GM18498 (cell line): ENCODE data around the gene DRC7.

Experiments
- ATAC-seq: cut with Tn5 transposase; IDR thresholded peaks from one replicate; pipeline ENCODE4 v1.9.1; 2021; ENCODE audit warnings: mild to moderate bottlenecking, moderate library complexity; ENCODE audit not compliant: unreplicated experiment

DRC7 gene

GRCh38 chr16:57694725-57695679 lies at the start of gene DRC7:
Gene DRC7 (plus strand): TSS chr16:57694806. CDS start chr16:57697950, 3,144 bp downstream.
- ATAC-seq, result no peak

- ATAC-seq, result no peak
These were observed 49.4 kb upstream of the DRC7 start for GRCh38 chr16:57645169-57645568.

DNA sequence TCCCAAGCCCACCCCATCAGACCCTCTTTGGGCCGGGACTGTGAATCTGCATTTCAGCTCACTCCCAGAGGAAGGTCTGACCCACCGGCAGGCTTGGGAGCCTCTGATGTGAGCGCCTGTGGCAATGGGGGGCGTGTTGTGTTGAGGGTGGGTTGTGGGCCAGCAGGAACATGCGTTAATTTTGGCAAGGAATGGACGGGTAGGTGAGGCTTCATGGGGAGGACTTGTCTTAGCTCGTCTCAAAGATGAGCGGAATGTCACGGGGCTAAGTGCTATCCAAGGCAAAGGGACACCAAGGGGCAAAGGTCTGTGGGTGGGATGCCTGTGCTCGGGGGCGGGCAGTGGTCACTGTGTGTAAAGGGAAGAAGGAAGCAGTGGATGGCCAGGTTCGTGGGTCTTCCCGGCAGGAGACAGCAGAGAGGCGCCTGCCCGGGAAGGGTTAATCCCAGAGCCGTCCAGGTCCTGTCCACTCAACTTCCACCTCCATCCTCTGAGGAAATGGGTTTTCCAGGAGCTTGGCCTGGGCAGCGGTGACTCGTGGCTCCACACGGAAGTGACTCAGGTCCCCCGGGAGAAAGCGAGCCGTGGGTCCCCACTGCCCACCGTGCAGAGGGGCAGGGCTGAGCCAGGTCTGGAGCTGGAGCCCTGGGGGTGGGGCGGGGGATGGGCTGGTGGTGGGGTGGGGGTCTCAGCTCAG lies 48.8 kb upstream of the DRC7 start:
- no peak for ATAC-seq

DNA sequence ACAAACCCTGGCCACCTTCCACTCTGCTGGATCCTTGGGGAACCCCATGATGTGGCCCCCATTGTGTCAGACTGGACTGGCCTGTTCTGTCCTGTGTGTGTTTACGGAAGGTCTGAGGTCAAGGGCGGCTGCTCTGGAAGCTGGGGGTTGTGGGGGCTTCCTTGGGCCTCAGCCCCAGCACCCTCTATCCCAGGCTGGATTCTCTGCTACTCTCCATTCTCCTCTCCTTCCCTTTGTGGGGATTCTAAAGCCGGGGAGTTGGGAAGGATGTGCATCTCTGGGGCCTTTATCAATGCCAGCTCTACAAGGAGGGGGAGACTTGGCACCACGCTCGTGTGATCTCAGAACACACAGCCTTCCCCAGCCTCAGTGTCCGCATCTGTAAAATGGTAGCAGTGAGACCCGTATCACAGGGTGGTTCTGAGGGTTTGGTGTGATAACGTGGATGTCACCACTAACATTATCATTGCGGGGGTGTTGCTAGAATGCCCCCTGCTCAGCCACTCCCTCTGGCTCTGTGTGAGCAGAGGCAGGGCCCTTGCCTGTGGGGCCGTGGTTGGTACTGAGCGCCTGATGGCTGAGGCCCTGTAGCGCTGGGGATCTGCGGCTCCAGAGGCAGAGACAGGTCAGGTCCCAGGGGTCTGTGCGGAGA lies 48.1 kb upstream of the DRC7 start:
- ATAC-seq, result no peak

DNA sequence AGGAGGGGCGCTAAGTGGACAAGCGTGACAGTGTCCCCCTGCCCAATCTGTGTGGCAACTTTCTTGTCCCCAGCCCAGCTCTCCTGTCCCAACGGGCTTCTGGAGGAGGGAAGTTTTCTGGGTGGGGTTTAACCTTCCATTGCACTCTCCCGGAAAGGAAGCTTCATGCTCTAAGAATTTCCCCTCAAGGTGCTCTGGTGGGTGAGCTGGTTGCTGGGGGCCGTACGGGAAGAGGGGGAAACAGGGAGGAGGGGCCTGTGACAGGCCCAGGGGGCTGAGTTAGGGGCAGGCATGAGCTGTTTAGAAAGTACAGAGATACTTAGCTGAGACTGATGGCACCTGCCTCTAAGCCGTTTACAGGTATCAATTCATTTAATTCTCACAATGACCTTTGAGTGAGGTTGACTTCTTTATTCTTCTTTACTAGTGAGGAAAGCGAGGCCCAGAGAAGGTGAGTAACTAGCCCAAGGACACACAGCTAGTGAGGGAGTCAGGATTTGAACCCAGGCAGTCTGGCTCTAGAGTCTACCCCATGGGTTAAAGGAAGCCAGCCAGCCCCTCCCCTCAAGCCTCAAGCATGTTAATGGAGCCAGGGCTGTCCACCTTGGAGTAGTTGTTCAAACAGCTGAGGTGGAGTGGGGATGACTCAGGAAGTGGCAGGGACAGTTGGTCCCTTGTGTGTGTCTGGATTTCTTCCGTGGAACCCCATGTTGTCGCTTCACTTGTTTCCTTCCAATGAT lies 47.3 kb upstream of the DRC7 start:
- no peak for ATAC-seq

DNA sequence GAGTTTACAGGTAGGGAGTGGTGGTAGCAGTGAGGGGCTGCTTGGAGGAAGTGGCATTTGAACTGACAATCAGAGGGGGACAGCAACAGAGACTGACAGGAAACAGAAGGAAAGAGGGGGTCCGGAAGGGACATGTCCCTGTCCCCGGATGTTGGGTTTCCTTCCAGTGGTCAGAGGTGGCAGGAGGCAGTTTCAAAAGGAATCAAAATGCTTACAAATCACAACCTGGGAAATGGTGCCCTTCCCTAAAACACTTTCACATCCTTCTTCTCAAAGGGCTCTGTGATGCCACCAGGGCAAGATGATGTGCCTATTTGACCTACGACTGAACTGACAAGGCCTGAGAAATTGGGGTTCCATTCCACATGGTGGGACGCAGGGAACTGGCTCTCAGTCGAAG lies 46.5 kb upstream of the DRC7 start:
- ATAC-seq, result no peak

- ATAC-seq, result peak; percentile 60
These were observed 45.8 kb upstream of the DRC7 start for GRCh38 chr16:57648581-57649442.

DNA sequence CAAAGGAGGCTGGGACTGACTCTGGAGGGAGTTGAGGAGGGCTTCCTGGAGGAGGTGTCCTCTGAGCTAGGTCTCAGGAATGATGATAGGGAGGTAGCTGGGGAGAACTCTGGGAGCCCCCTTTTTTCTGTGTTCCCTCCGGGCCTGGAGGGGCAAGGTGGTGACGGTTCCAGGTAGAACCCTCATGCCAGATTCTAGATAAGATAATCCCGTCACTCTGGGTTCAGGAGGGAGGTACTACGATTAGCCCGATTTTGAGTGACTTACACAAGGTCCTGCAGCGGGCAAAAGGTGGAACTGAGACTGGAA lies 45.2 kb upstream of the DRC7 start:
- no peak for ATAC-seq

- no peak for ATAC-seq
These were observed 44.8 kb upstream of the DRC7 start for GRCh38 chr16:57649846-57650245.

DNA sequence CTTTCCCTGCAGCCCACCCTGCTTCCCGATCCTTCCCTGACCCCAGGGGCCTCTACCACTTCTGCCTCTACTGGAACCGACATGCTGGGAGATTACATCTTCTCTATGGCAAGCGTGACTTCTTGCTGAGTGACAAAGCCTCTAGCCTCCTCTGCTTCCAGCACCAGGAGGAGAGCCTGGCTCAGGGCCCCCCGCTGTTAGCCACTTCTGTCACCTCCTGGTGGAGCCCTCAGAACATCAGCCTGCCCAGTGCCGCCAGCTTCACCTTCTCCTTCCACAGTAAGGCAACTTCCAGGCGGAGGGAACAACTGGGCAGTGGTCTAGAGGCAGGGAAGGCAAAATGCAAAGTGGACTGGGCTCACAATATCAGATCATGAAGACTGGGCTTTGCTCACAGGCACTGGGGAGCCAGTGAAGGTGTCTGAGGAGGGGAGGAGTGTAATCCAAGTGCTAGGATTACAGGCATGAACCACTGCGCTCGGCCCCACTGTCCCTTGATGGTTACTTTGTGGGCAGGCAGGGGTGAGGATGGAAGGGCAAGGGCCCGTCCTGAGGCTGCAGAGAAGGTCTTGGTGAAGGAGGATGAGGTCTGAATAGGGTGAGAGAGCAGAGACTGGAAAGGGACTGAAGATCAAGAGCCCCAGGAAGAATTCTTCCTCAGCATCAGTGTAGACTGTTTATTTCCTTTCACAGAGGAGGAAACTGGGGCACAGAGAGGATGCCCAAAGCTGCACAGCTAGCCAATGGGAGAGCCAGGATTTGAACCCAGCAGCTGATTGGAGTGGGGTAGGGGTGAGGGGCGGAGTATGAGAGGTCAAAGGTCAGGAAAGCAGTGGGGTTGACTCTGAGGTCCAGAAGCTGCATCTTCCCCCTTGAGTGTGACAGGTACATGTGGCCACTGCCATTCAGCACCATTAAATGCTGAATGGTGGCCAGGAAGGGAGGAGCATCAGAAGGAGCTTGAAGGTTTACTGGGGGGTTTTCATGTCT lies 43.0 kb upstream of the DRC7 start:
- no peak for ATAC-seq

DNA sequence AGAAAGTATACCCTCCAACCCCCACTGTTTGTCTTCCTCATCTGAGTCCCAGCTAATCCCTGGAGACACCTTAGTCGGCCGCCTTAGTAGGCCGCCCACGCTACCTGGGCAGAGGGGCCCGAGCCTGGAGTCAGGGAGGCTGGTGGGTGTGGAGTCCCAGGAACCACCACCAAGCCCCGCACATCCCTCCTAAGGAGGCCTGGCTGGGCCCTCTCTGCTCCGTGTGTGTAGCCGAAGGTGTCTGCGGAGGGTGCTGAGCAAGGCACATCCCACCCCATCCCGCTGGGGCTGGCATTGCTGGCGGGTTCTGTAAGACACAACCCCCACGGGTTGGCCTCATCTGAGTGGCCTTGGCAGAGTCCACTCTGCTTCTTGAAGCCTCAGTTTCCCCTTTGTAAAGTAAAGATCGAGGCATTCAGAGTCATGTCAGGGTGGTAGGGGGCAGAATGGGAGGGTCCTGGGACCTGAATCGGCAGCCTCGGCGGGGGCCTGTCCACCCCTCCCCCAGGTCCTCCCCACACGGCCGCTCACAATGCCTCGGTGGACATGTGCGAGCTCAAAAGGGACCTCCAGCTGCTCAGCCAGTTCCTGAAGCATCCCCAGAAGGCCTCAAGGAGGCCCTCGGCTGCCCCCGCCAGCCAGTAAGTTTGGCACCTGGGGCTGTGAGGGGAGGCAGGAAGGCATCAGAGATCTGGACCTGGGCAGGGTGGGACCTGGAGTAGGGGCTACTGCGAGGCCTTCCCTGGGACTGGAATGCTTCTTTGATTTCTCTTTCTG lies 41.7 kb upstream of the DRC7 start:
- ATAC-seq, result no peak

- ATAC-seq, result no peak
These were observed 40.7 kb upstream of the DRC7 start for GRCh38 chr16:57653936-57654335.

DNA sequence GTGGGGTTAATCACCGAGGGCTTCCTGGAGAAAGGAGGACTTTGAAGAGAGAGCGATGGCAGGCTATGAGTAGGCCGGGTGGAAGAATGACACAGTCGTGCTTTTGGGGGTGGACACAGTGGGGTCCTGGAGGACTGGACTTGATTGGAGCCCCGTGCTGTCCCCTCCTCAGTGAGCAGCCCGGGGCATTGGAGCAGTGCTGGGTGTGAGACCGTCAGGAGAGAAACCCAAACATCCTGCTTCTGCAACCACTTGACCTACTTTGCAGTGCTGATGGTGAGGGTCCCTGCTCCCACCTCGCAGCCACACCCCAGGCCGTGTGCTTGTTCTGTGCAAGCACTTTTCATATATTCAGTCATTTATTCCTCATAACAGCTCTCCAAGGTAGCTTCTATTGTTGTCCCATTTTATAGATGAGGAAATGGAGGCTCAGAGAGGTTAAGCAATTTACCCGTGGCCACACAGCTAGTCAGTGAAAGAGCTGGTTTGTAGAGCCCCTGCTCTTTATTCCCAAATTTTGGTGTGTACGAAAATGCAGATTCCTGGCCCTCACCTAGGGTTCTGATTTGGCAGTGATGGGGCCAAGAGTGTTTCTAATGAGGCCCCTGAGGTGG lies 38.2 kb upstream of the DRC7 start:
- ATAC-seq, result no peak

DNA sequence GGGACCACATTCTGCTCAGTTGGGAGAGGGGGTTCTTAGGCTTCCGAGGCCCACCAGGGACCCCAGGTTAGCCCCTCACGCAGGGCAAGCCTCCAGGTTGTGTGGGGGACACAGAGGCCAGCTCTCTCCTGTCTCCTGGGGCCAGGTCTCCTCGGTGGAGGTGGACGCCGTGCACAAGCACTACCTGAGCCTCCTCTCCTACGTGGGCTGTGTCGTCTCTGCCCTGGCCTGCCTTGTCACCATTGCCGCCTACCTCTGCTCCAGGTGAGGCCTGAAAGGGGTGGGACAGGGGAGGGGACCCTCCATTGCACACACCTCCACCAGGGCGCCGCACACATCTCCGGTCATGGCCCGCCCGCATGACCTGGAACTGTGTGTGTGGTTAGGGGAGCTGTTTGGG lies 37.4 kb upstream of the DRC7 start:
- no peak for ATAC-seq

DNA sequence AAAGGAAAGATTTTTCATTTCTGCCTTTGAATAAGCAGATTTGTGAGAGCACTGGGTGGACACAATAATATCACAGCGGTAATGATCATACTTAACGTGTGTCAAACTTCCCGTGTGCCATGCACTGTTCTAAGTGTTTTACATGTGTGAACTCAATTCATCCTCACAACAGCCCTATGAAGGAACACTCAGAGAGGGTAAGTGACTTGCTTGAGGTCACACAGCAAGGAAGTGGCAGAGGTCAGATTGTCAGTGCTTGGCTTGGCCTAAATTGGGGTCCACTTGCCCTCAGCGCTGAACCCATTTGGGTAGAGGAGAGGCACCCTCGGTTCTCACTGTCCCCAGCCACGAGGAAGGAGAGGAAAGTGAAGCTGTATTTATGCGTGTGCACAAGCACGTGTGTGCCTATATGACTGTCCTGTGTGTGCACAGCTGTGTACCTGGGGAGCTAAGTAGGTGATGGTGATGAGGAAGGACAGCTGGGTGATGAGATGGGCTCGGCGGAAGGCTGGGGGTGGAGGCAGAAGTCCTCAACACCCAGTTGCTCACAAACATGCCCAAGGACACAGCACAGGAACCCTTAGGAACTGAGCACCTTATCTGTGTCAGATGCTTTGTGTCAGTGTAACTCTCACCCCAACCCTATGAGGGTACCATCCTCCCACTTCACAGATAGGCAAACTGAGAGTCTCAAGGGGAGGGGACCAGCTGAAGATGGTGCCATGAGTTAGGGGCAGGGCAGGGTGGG lies 36.3 kb upstream of the DRC7 start:
- ATAC-seq, result no peak

GRCh38 chr16:57658878-57659674 lies 35.5 kb upstream of the DRC7 start:
- no peak for ATAC-seq
